GM18867 (cell line): ENCODE data around the gene SRPK2.

Source experiments
- ATAC-seq: cut with Tn5 transposase; IDR thresholded peaks from one replicate; pipeline ENCODE4 v1.9.1; 2021; ENCODE audit warnings: mild to moderate bottlenecking, moderate library complexity; ENCODE audit not compliant: unreplicated experiment

Gene SRPK2

DNA sequence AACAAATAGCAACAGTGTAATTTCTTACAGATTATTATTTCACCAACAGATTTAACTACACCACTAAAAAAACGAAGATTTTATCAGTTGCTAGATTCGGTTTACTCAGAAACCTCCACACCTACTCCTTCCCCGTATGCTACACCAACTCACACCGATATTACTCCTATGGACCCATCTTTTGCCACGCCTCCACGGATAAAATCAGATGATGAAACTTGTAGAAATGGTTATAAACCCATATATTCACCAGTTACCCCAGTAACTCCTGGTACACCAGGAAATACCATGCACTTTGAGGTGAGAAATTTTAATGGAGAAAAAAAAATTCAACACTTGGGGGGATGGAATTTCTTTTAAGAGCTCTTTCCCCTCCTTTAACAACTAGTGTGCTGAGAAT, 282.2 kb downstream of the SRPK2 start:
- no peak for ATAC-seq

DNA sequence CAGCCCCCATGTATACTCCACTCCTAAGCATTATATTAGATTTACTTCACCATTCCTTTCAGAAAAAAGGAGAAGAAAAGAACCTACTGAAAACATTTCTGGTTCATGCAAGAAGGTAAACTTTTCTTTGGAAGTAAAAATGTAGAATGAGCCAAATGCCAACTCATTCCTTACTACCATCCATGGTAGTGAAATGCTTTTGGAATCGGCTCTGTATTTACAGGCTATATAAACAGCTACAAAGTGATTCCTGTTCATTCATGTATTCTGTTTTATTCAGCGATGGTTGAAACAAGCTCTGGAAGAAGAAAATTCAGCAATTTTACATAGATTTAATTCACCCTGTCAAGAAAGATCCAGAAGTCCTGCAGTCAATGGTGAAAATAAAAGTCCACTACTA, 283.1 kb downstream of the SRPK2 start:
- no peak for ATAC-seq

DNA sequence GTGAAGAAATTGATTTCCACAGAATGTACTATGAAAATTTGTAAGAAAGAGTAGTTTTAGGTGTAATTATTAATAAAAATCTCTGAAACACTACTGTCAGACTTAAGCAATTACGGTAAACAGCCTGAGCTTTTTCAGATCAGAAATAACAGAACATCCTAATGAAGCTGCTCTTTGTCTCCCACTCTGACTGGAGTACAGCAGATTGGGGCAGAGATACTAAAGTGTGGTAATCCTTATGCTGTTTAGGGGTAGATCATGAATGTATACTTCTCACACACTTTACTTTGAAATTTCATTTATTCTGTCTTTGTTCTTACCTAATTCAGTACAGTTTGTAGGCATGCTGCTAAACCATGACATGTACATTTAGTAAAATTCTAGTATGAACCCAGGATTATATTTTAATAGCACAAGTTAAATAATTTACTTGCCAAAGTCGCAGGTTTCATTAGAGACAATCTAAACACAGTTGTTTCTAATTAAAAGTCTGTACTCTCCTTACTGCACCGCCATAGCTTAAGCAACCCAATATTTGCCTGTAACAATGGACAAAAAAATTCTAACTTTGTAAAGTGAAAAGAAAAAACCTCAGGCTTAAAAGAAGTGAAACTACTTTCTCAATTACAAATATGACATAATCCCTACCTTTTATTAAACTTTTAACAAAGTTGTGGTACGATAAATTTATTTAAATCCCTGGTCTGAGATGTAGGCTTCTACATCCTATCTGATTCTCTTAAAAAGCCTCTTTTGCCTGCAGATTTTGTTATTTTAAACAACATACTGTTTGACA, 286.0 kb downstream of the SRPK2 start:
- no peak for ATAC-seq

DNA sequence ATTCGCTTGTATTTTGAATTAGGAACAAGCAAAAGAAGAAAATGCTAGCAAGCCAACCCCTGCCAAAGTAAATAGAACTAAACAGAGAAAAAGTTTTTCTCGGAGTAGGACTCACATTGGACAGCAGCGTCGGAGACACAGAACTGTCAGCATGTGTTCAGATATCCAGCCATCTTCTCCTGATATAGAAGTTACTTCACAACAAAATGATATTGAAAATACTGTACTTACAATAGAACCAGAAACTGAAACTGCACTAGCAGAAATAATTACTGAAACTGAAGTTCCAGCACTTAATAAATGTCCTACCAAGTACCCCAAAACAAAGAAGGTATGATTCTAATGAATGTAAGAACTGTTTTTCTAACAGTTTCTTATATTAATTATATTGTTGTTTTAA, 286.9 kb downstream of the SRPK2 start:
- ATAC-seq: peak; percentile 68

DNA sequence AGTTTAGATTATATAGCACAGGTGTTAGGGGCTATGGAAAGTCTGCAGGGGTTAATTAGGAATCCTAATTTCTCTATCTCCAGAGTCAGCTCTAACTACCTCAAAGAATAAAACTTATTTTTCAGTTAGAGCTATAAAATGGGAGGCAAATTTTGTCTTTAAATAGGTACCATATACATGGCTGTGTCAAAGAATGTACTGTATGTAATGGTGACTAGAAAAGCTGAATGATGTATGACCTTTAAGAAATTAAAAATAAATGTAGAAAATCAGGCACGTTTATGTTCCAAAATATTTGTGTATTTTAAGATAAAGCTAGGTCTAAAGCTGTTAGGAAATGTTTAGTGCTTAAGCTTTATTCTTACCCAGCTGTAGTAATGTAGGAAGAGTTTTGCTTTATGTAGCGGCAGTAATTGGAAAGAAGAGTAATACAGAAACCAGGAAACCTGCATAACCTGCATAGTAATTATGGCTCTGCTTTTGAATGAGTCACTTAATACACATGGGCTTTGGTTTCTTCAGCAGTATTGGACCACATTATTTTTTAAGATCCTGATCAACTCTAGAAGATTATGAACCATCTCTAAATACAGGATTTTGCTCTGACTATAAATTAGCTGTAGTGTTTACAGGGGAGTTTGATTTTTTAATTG, 289.7 kb downstream of the SRPK2 start:
- peak; percentile 60 for ATAC-seq

DNA sequence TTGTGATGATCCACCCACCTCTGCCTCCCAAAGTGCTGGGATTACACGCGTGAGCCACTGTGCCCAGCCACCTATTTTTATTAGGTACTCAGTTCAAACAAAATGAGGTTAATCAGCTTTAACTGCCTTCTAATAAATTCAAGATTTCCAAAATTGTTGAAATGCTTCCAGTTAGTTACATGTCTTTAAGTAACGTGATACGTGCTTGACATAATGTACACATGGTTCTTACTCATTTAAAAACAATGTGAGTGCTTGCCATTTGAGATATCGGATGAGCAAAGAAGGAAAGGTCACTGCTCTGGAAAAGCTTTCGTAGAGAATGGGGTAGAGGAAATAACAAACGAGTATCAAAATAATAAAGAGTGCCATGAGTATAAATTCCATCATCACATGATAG, 291.1 kb downstream of the SRPK2 start:
- no peak for ATAC-seq

DNA sequence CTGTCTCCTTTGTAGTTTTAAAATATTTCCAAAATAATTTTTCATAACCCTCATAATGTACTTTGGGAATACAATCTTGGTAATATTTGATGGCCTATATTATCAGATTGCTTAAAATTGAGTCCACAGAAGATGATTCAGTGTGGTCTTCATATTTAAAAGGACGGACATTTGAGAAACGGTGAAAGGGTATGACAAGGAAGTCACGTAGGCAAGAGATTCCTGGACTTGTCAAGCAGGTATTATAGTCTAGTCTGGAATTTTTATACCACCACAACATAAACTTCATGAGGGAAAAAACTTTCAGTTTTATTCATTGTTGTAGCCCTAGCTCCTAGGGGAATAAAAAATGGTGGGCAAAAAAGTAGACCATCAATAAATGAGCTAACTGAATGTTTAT, 292.4 kb downstream of the SRPK2 start:
- ATAC-seq: no peak

DNA sequence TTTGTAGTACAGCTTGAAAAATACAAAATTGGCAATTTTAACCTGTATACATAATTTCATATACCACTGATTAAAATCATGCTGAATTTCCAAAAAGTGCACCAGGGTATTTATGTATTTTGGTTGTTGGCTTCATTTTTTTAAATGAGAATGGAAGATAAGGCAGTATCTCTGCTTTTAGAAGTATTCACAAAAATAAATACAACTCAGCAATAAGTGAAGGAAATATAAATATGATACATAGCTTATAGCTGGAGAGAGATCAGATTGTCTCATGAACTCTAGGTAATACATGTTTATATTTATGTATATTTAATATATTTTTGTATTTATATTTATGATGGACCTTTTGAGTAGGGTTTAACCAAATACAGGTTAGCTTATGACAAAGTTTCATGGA, 293.8 kb downstream of the SRPK2 start:
- ATAC-seq: no peak

DNA sequence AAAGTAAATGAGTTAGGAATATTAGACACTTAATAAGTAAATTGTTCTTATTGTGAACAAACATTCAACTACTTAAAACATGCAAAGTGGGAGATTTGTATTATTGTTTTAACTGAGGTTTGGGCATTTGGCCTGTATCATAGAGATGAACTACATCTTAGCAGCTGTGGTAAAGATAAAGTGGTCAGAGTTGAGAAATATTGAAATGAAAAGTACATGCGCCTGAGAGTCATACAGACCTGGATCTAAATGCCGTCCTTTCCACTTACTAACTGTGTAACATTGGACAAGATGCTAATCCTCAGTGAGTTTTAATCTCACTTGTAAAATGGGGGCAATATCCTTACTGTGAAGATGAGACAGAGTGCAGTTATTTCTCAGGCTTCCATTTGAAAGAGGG, 300.3 kb downstream of the SRPK2 start:
- ATAC-seq: no peak

DNA sequence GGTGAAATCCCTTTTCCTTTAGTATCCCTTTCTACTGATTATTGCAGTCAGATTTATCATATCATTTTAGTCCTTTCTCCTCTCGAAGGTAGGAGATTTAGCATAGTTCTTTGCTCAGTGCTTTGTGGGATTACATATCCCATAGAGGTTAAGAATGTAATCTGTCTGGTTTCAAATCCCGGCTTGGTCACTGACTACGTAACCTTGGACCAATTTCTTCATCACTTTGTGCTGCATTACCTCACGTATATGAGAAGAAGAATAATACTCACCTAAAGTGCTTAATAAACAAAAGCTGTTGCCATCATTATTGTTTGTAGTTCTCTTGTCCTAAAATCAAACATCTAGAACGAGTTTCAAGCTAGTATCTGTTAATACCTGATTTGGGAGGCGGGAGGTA, 300.7 kb downstream of the SRPK2 start:
- no peak for ATAC-seq

DNA sequence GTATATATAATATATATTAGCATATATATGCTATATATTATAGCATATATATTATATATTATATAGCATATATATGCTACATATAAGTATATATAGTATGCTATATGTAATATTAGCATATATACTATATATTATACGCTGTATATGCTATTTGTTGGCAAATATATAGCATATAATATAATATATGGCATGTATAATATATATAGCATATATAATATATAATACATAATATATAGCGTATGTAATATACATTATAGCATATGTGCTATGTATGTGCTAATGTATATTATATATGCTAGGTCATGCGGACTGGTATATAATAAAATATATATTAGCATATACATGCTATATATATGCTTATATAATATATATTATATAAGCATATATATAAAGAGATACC, 301.9 kb downstream of the SRPK2 start:
- ATAC-seq: no peak

DNA sequence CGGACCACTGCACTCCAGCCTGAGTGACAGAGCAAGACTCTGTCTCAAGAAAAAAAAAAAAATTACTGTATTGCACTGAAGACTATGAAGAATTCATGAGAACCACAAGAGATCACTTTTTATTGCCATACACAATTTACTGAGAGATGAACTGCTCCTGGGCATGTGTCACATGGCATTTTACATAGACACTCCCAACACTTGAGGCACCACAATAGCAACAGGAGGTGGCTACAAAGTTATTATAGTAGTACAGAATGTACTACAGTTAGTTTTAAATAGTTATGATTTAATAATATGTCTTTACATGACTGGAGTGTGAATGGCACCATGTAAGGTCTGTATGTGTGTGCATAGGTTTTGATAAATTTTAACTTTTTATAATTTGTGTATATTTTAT, 304.1 kb downstream of the SRPK2 start:
- no peak for ATAC-seq

DNA sequence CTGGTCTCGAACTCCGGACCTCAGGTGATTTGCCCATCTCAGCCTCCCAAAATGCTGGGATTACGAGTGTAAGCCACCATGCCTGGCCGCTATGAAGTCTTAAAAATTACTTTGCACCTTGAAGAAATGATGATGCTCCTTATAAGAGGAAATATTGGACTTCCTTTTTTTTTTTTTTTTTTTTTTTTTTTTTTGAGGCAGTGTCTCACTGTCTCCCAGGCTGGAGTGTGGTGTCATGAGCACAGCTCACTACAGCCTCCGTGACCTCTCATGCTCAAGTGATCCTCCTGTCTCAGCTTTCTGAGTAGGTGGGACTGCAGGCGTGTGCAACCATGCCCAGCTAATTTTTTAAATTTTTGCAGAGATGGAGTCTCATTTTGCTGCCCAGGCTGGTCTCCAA, 309.4 kb downstream of the SRPK2 start:
- no peak for ATAC-seq

DNA sequence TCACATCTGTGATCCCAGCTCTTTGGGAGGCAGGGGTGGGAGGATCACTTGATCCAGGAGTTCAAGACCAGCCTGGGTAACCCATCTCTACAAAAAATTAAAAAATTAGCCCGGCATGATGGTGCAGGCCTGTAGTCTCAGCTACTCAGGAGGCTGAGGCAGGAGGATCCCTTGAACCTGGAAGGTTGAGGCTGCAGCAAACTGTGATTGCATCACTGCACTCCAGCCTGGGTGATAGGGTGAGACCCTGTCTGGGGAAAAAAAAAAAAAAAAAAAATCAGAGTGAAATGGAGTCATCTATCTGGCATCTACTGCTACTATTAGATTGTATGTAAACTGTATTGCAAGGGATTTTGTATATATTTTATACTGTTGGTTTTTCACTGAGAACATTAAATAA, 315.6 kb downstream of the SRPK2 start:
- no peak for ATAC-seq

DNA sequence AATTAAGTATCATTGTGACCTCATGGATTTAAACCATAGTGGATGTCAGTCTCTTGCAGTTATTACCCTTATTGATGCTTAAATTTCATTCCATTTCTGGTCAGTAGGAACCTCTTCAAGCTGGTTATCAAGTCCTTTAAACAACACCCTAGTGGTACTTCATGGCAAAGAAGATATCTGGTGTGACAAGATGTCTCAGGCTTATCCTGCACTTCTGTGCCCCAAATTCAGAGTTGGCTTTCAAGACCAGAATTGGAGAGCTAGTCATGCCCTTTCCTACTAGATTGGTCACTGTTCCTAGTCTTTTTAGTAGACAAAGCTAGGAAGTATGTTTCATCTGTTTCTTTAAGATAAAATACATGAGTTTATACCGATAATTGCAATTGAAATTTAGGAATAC, 319.8 kb downstream of the SRPK2 start:
- no peak for ATAC-seq

DNA sequence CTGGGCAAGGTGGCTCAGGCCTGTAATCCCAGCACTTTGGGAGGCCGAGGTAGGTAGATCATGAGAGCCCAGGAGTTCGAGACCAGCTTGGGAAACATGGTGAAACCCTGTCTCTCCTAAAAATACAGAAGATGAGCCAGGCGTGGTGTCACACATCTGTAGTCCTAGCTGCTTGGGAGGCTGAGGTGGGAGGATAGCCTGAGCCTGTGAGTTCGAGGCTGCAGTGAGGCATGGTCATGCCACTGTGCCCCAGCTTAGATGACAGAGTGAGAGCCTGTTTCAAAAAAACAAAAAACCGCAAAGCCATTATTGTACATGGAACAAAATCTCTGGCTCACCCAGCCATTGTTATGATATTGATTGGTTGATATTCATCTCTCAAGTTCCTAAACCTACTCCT, 321.0 kb downstream of the SRPK2 start:
- no peak for ATAC-seq
